HepG2 (cell line): Measurements from ENCODE around the gene FHDC1. TPM values are rescaled to one million over a fixed set of nuclear protein-coding genes. Genes with fewer than 3 reads are reported as not detected.

ENCODE experiments used
- ATAC-seq: fragments of 200-7000 bp; cut with Tn5 transposase; 3 replicates; pipeline ENCODE4 v1.9.1; 2020; ENCODE audit warnings: mild to moderate bottlenecking, moderate library complexity
- BruUV-seq: library from RNA; stranded (reverse); fragments of 400-500 nt; replicated peaks from 2 replicates; lab custom pipeline; 2021; lab: Mats Ljungman, UMichigan
- CTCF ChIA-PET: fragments of 300-600 bp; formaldehyde crosslinking; extraction: SDS; loops from one replicate; lab custom pipeline; 2021; ENCODE audit warnings: low total read pairs, inconsistent platforms, low intra/inter-chr PET ratio; lab: Yijun Ruan, JAX
- POLR2A ChIA-PET: fragments of 350-600 bp; sonication (Branson Sonifier 250); formaldehyde crosslinking; loops from one replicate; lab custom pipeline; 2020; ENCODE audit warnings: antibody characterized with exemption, inconsistent platforms; lab: Yijun Ruan, JAX
- DNase-seq: peaks from one replicate; pipeline ENCODE4 v3.0.0-alpha.2; 2015; ENCODE audit warnings: low spot score
- FAIRE-seq: peaks from 3 replicates; lab custom pipeline; 2011; peaks lifted over from hg19 to GRCh38; lab: Jason Lieb, UNC
- H2AFZ ChIP-seq: one replicate; pipeline ENCODE4 v1.6.1; 2011; ENCODE audit warnings: low read length, inconsistent platforms
- H3K27ac ChIP-seq: fragments of 300-600 bp; 3 replicates; pipeline ENCODE4 v1.8.0; 2011; ENCODE audit warnings: mixed run types, mild to moderate bottlenecking, mixed read lengths, low read length, inconsistent platforms; ENCODE audit not compliant: insufficient read depth; ENCODE audit errors: extremely low read length
- H3K27me3 ChIP-seq, 2 experiments: fragments of 200-600 bp in 1 of 2; 2 replicates in 1 of 2; 3 replicates in 1 of 2; pipeline versions ENCODE4 v1.6.0 to v1.8.0; 2011; ENCODE audit warnings: low read length in 2 of 2, mild to moderate bottlenecking in 2 of 2, moderate library complexity in 2 of 2, inconsistent platforms in 1 of 2; ENCODE audit not compliant: insufficient read depth in 2 of 2, control insufficient read depth in 1 of 2
- H3K36me3 ChIP-seq, 2 experiments: fragments of 200-600 bp in 1 of 2; replicated peaks in 1 of 2; 2 replicates in 1 of 2; 3 replicates in 1 of 2; pipeline versions ENCODE4 v1.5.1 to v1.8.0; 2011; ENCODE audit warnings: low read length in 2 of 2, inconsistent platforms in 1 of 2; ENCODE audit not compliant: insufficient read depth in 2 of 2, control insufficient read depth in 1 of 2
- H3K4me1 ChIP-seq: 2 replicates; pipeline ENCODE4 v1.5.1; 2012; ENCODE audit warnings: low read length, inconsistent platforms; ENCODE audit not compliant: insufficient read depth
- H3K4me2 ChIP-seq: 2 replicates; pipeline ENCODE4 v1.6.0; 2011; ENCODE audit warnings: low read depth, low read length, inconsistent platforms
- H3K4me3 ChIP-seq, 3 experiments: fragments of 200-600 bp in 1 of 3; sonication (generic), shearing (Covaris generic) in 1 of 3; replicated peaks in 1 of 3; 2 replicates each; pipeline ENCODE4 v1.5.1; 2011 to 2016; ENCODE audit warnings: low read length in 3 of 3, inconsistent platforms in 2 of 3, low read depth in 2 of 3, mild to moderate bottlenecking in 2 of 3, control low read depth in 1 of 3, mixed read lengths in 1 of 3; ENCODE audit not compliant: insufficient read depth in 1 of 3
- H3K79me2 ChIP-seq: one replicate; pipeline ENCODE4 v1.6.1; 2011; ENCODE audit warnings: low read length, inconsistent platforms; ENCODE audit not compliant: insufficient read depth
- H3K9ac ChIP-seq: 2 replicates; pipeline ENCODE4 v1.6.0; 2011; ENCODE audit warnings: mild to moderate bottlenecking, low read depth, low read length, inconsistent platforms; ENCODE audit not compliant: insufficient read depth
- H3K9me3 ChIP-seq: 2 replicates; pipeline ENCODE4 v1.5.1; 2012; ENCODE audit warnings: mild to moderate bottlenecking, low read length
- H4K20me1 ChIP-seq: 2 replicates; pipeline ENCODE4 v1.6.0; 2011; ENCODE audit warnings: inconsistent platforms, mild to moderate bottlenecking, low read length, moderate library complexity; ENCODE audit not compliant: insufficient read depth
- EEA1 ChIP-seq: sonication (generic); formaldehyde crosslinking; IDR thresholded peaks from 2 replicates; pipeline ENCODE4 v1.5.1; 2020; ENCODE audit warnings: mild to moderate bottlenecking, missing genetic modification reagents, borderline replicate concordance
- ELF3 ChIP-seq: IDR thresholded peaks from 2 replicates; pipeline ENCODE4 v1.6.1; 2016; ENCODE audit warnings: missing genetic modification reagents, missing compliant biosample characterization
- FIP1L1 ChIP-seq: fragments of 200-400 bp; formaldehyde crosslinking; IDR thresholded peaks from 2 replicates; pipeline ENCODE4 v1.6.1; 2018; ENCODE audit warnings: low read depth, mild to moderate bottlenecking, low read length, moderate library complexity, borderline replicate concordance; ENCODE audit not compliant: insufficient read depth
- HOXA7 ChIP-seq: sonication (generic); formaldehyde crosslinking; IDR thresholded peaks from 2 replicates; pipeline ENCODE4 v1.8.1; 2022; ENCODE audit warnings: mild to moderate bottlenecking, missing genetic modification reagents, moderate library complexity
- KAT2B ChIP-seq: fragments of 150-350 bp; IDR thresholded peaks from 2 replicates; pipeline ENCODE4 v1.6.1; 2014; ENCODE audit warnings: low read depth, low read length, borderline replicate concordance
- MED1 ChIP-seq: sonication (generic); formaldehyde crosslinking; IDR thresholded peaks from 2 replicates; pipeline ENCODE4 v1.4.0; 2020; ENCODE audit warnings: missing genetic modification reagents
- MED13 ChIP-seq: sonication (generic); formaldehyde crosslinking; IDR thresholded peaks from 2 replicates; pipeline ENCODE4 v1.5.0; 2020; ENCODE audit warnings: missing genetic modification reagents
- ZNF12 ChIP-seq: sonication (generic); formaldehyde crosslinking; IDR thresholded peaks from 2 replicates; pipeline ENCODE4 v1.5.0; 2020; ENCODE audit warnings: missing genetic modification reagents
- ZNF782 ChIP-seq: sonication (generic); formaldehyde crosslinking; IDR thresholded peaks from 2 replicates; pipeline ENCODE4 v1.4.0; 2020; ENCODE audit warnings: missing genetic modification reagents, mild to moderate bottlenecking, borderline replicate concordance
- WGBS: methylation state at CpG from one replicate; pipeline ENCODE4 v1.1.6; 2017; ENCODE audit warnings: low lambda C conversion rate; 5-methylcytosine and 5-hydroxymethylcytosine counted together
- in situ Hi-C: cut with HindIII; loops from 2 replicates; pipeline ENCODE4 v1.10.0; 2017; ENCODE audit warnings: low pct_unique_long_range_greater_than_20kb; ENCODE audit not compliant: extremely low pct_ligation_motif_present
- intact Hi-C: fragments of 100-400 bp; cut with micrococcal nuclease; formaldehyde crosslinking; loops from one replicate; pipeline ENCODE4 v1.10.0; 2022; ENCODE audit not compliant: unreplicated experiment
- polyA plus RNA-seq, 8 experiments: library from polyadenylated mRNA; depleted of rRNA in 3 of 8; stranded (reverse) in 7 of 8; unstranded in 1 of 8; fragments of >200 nt; fragmentation: Illumina TruSeq in 4 of 8; extraction: Trizol in 4 of 8; gene quantifications; 2 replicates each; pipeline versions ENCODE4 v1.2.1 to v1.2.3, GENCODE V29; 2011 to 2016; ENCODE audit warnings: low read depth in 4 of 8, missing spikeins in 1 of 8, mixed read lengths in 1 of 8; ENCODE audit not compliant: insufficient read depth in 1 of 8
- total RNA-seq, 5 experiments: library from RNA; depleted of rRNA; stranded (reverse); fragments of >200 nt; fragmentation: Illumina TruSeq; extraction: Trizol; gene quantifications; 2 replicates each; pipeline ENCODE4 v1.2.3, GENCODE V29; 2016; ENCODE audit warnings: low read depth in 1 of 5
- TF ChIP-seq, protein P1 (sequence below): IDR thresholded peaks from 2 replicates; pipeline ENCODE4 v1.6.1; 2016

Gene FHDC1
- total and polyA plus RNA-seq, 2 of the 13 experiments (the other 11 are each of a cell fraction or from before 2014, with no cell fraction given) = 0.07 to 0.15 TPM

DNA sequence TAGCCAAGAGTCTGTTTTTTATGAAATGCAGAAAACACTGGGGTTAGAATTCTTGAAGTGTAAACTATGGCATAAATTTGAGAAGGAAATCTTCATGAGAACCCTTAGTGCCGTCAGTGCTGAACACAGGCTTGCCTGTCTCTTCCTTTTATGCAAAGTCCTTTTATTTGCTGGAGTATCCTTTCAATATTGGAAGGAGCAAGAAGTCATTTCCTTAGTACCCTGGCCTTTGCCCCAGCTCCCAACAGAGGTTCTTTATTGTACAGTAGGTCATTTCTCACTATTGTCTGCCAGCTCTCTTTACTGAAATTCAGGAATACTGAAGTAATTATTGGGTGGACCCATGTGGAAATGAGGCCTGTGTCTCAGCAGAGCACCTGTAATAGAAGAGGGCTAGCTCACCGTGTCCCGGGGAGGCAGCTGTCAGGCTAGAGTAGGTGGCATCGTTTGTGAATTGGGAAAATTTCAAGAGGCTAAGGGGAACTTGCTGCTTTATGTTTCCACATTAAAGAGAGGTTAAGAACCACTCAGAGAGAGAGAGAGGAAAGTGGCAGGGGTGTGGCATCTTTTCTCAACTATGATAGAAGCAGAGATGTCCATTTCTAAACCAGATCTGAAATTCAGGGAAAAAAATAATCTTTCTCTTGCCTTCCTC is 8.7 kb downstream of the FHDC1 start:
- intact Hi-C loops (no loop called here), in situ Hi-C loops (no loop called here)
- no peak for DNase-seq
- H3K79me2 ChIP-seq = no peaks in the 10 kb centered on the region
- no peak overlapping the region for H3K4me2 ChIP-seq
- WGBS = 58% methylated on average over 4 of the region's 4 CpGs
- H3K9me3 ChIP-seq = no peaks in the 10 kb centered on the region
- no peaks in the 10 kb centered on the region for H3K36me3 ChIP-seq
- POLR2A ChIA-PET = no interaction called here
- H3K9ac ChIP-seq = no peak overlapping the region
- no TSS peak for BruUV-seq
- no peak for TF ChIP-seq HOXA7 (CRISPR knock-in tag)
- TF ChIP-seq MED13 (CRISPR knock-in tag) = no peak
- no peak for TF ChIP-seq FIP1L1
- TF ChIP-seq EEA1 (CRISPR knock-in tag) = no peak
- TF ChIP-seq, protein P1, sequence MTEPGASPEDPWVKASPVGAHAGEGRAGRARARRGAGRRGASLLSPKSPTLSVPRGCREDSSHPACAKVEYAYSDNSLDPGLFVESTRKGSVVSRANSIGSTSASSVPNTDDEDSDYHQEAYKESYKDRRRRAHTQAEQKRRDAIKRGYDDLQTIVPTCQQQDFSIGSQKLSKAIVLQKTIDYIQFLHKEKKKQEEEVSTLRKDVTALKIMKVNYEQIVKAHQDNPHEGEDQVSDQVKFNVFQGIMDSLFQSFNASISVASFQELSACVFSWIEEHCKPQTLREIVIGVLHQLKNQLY = no peak
- no peak for TF ChIP-seq MED1 (CRISPR knock-in tag)
- no peak for TF ChIP-seq ELF3 (CRISPR knock-in tag)
- TF ChIP-seq ZNF782 (CRISPR knock-in tag) = no peak
- TF ChIP-seq KAT2B = no peak
- TF ChIP-seq ZNF12 (CRISPR knock-in tag) = no peak
- H4K20me1 ChIP-seq = no peaks in the 10 kb centered on the region
- no peak overlapping the region for H3K27ac ChIP-seq
- no peak for ATAC-seq
- CTCF ChIA-PET = no interaction called here
- H3K4me3 ChIP-seq = no peak overlapping the region
- no peaks in the 10 kb centered on the region for H3K4me1 ChIP-seq
- peaks cover 0 to 2% of the 10 kb centered on the region in 2 experiments; a peak in 2 of 5 replicates for H3K27me3 ChIP-seq
- no peak overlapping the region for H2AFZ ChIP-seq
- no peak for FAIRE-seq
